ENCODE data around the gene TJP3.

Gene TJP3, protein sequence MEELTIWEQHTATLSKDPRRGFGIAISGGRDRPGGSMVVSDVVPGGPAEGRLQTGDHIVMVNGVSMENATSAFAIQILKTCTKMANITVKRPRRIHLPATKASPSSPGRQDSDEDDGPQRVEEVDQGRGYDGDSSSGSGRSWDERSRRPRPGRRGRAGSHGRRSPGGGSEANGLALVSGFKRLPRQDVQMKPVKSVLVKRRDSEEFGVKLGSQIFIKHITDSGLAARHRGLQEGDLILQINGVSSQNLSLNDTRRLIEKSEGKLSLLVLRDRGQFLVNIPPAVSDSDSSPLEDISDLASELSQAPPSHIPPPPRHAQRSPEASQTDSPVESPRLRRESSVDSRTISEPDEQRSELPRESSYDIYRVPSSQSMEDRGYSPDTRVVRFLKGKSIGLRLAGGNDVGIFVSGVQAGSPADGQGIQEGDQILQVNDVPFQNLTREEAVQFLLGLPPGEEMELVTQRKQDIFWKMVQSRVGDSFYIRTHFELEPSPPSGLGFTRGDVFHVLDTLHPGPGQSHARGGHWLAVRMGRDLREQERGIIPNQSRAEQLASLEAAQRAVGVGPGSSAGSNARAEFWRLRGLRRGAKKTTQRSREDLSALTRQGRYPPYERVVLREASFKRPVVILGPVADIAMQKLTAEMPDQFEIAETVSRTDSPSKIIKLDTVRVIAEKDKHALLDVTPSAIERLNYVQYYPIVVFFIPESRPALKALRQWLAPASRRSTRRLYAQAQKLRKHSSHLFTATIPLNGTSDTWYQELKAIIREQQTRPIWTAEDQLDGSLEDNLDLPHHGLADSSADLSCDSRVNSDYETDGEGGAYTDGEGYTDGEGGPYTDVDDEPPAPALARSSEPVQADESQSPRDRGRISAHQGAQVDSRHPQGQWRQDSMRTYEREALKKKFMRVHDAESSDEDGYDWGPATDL

DNA sequence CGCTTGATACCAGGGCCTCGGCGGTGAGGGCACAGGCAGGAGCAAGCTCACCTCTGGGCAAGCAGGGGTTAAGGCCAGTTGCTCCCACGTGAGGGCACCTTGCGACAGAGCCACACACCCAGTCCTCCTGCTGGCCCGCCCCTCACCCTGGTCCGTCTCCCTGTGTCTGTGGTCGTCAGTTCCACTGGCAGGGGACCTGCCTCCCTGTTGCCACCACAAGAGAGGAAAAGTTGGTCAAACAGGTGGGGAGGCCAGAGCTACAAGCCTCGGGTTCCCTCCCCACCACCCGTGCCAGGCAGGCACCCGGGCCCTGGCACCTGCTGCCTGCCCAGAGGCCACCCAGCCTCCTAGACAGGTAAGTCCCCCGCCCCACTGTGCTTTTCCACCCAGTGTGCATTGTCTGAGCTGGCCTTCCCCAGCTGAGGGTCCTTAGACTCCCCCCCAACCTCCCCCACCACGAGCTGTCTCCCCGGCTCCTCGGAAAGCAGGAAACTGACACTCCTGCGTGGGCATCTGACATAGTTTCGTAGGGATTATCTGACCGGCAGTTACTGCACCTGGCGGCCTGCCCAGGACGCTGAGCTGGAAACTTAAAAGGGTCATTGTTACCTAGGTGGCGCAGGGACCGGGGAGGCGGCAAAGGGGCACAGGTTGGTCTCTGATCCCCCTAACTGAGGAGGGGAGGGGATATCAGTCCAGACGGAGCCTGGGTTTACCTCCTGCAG, at the start of gene TJP3:
Gene TJP3, plus strand, starts transcription at position 178 of the 725 bp plus-strand sequence. CDS start 20,049 bp downstream, outside the sequence.
- DNase-seq (ENCODE audit: low read depth, low spot score) = no peak
- H3K4me3 ChIP-seq = no peak within 1 kb of the TSS
- no peak within 1 kb of the TSS for H3K9ac ChIP-seq (ENCODE audit: insufficient read length)

DNA sequence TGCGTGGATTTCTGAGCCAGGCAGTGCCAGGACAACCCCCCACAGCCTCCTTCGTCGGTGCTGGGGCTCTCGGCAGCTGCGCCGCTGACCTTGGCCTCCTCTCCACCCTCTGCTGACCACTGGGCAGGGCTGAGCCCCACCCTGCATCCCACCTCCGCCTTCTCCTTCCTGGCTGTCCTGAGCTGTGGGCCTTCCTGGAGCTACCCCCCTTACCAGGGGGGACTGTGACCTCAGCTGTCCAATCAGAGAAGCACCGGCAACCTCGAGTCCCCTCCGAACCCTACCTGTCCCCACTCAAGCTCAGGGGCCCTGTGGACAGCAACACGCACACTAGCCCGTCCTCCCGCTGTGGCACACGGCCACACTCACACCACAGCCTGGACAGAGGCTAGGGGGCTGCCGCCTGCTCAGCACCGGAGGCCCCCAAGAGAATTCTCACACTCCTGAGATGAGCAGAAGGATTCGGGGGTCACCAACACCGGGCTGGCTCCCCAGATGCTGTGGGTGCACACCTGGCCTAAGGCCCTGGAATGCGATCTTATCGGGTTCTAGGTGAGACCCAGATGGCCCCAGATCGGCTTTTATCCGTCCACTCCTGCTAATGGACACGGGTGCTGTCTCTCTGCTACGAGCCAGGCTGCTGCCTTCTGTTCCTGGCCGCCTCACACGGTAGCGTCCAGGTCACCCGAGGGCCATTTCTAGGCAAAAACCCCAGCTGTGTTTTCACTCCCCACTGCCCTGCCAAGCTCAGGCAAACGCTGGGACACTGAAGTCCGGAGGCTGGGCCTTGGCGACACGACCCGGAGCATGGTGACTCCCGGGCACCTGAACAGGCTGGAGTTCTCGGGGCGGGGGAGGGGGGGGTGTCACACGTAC, 49.1 kb upstream of the TJP3 start:
- H3K27ac ChIP-seq = no peak overlapping the region

More for the DNA sequence above, at the start of gene TJP3:
- H3K27ac ChIP-seq = no peak within 1 kb of the TSS
- H3K9me3 ChIP-seq (ENCODE audit: low read depth, low read length) = no peaks in the 10 kb centered on the region
- no peaks in the 10 kb centered on the region for H3K36me3 ChIP-seq (ENCODE audit: insufficient read depth, low read length)
- TF ChIP-seq FOXP2 (optimal IDR thresholded peaks at IDR 0.05; ENCODE audit: control extremely low read depth, extremely low read length, insufficient read depth) (no peak), EZH2 (IDR thresholded peaks at IDR 0.05) (no peak), POLR2AphosphoS5 (IDR thresholded peaks at IDR 0.05; ENCODE audit: borderline replicate concordance, low read depth, low read length) (no peak)

DNA sequence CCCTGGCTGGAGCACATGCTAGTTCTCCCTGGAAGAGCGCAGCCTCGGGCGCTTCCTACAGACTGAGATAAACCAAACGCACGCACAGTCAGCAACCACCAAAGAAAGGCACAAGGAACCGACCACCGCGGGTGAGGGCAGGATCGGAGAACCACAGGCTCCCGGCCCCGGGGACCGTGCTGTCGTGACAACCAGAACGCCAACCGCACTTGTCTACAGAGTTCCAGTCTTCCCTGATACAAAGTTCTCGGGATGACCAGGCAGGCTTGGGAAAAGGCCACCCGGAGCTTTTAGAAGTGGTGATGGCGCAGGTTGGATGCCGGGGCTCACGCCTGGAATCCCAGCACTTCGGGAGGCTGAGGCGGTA, 48.5 kb upstream of the TJP3 start:
- H3K9me3 ChIP-seq (ENCODE audit: low read depth, low read length) = no peaks in the 10 kb centered on the region
- H3K27ac ChIP-seq = no peak overlapping the region
- H3K9ac ChIP-seq (ENCODE audit: insufficient read length) = no peak overlapping the region
- H3K4me3 ChIP-seq = no peak overlapping the region
- no peak for TF ChIP-seq FOXP2 (optimal IDR thresholded peaks at IDR 0.05; ENCODE audit: control extremely low read depth, extremely low read length, insufficient read depth)
- H3K36me3 ChIP-seq (ENCODE audit: insufficient read depth, low read length) = no peaks in the 10 kb centered on the region
- DNase-seq (ENCODE audit: low read depth, low spot score) = no peak

More for the DNA sequence above, 49.1 kb upstream of the TJP3 start:
- TF ChIP-seq EZH2 (IDR thresholded peaks at IDR 0.05) = no peak
- TF ChIP-seq POLR2AphosphoS5 (IDR thresholded peaks at IDR 0.05; ENCODE audit: borderline replicate concordance, low read depth, low read length) = no peak
- no peak for TF ChIP-seq FOXP2 (optimal IDR thresholded peaks at IDR 0.05; ENCODE audit: control extremely low read depth, extremely low read length, insufficient read depth)
- no peak for DNase-seq (ENCODE audit: low read depth, low spot score)
- H3K4me3 ChIP-seq = no peak overlapping the region
- H3K9me3 ChIP-seq (ENCODE audit: low read depth, low read length) = no peaks in the 10 kb centered on the region
- no peaks in the 10 kb centered on the region for H3K36me3 ChIP-seq (ENCODE audit: insufficient read depth, low read length)
- no peak overlapping the region for H3K9ac ChIP-seq (ENCODE audit: insufficient read length)

DNA sequence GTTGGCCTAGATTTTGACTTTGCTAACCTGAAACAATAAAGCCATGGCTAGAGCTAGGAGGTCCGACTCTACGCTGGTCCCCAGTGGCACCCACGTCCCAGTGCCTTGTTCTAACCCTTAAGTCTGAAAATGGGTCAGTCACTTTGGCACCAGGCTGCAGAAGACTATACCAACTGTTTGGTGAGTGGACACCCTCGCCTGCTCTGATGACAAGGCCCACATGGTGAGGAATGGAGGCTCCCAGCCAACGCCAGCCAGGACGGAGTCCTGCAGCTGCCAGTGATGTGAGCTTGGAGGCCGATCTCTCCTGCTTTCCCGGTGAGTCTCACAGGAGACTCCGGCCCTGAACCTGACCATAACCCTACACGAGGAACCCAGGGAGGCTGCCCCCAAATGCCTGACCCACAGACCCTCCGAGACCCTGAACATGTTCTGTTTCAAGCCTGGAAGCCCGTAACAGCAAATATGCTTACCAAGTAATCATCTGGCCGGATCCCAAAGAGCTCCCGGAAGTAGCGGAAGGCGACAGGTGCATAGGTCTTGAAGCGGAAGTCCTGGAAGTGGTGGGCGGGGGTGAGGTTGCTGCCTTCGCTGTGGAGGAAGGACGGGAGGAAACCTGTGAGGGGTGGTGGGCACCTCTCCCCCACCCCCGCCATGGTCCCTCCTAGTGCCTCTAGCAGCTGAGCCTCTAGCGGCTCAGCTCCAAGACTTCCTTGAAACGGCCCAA, 47.5 kb upstream of the TJP3 start:
- no peak for DNase-seq (ENCODE audit: low read depth, low spot score)
- Histone ChIP-seq H3K9me3 (ENCODE audit: low read depth, low read length) (no peaks in the 10 kb centered on the region), H3K4me3 (no peak overlapping the region), H3K27ac (no peak overlapping the region), H3K9ac (ENCODE audit: insufficient read length) (no peak overlapping the region), H3K36me3 (ENCODE audit: insufficient read depth, low read length) (no peaks in the 10 kb centered on the region)
- TF ChIP-seq EZH2 (IDR thresholded peaks at IDR 0.05) = no peak
- no peak for TF ChIP-seq FOXP2 (optimal IDR thresholded peaks at IDR 0.05; ENCODE audit: control extremely low read depth, extremely low read length, insufficient read depth)
- TF ChIP-seq POLR2AphosphoS5 (IDR thresholded peaks at IDR 0.05; ENCODE audit: borderline replicate concordance, low read depth, low read length) = no peak

DNA sequence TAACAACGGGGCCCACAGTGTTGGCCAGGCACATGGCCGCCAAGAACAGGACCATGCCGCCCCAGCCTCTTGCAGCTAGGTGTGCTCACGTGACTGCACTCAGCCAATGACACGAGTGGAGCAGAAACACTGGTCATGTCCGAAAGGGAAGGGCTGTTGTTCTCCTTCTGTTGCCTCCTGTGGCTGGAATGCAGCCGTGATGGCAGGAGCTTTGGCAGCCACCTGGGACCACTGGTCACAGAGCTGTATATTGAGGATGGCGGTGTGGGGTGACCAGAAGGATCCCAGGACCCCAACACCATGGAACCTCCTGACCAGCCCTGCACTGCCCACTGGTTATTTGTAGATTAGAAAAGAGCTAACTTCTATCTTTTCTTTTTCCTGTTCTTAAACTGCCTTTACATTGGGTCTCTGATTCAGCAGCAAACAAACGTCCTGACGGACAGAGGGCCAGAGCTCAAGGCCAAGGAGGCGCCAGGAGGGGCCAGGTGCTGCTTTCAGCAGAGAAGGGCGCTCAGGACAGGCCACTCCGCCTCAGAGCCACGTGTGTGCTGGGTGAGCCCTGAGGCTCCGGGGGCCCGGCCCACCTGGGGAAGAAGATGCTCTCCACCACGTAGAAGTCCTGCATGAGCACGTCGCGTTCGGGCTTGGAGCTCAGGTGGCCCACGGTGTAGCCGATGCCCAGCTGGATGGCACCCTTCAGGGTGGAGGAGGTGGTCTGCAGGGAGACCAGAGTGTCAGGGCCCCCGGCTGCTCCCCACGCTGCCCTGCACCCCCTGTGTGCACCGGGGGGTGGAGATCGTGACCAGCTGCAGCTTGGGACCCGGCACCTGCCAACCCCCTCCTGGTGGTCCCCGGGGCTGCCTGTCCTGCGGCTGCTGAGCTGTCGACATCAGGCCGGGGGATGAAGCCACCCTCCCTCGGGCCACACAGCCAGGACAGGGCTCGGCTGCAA, 46.6 kb upstream of the TJP3 start:
- H3K36me3 ChIP-seq (ENCODE audit: insufficient read depth, low read length) = no peaks in the 10 kb centered on the region
- no peak overlapping the region for H3K27ac ChIP-seq
- no peak for DNase-seq (ENCODE audit: low read depth, low spot score)
- H3K4me3 ChIP-seq = no peak overlapping the region
- TF ChIP-seq EZH2 (IDR thresholded peaks at IDR 0.05) = no peak
- no peaks in the 10 kb centered on the region for H3K9me3 ChIP-seq (ENCODE audit: low read depth, low read length)
- H3K9ac ChIP-seq (ENCODE audit: insufficient read length) = no peak overlapping the region

DNA sequence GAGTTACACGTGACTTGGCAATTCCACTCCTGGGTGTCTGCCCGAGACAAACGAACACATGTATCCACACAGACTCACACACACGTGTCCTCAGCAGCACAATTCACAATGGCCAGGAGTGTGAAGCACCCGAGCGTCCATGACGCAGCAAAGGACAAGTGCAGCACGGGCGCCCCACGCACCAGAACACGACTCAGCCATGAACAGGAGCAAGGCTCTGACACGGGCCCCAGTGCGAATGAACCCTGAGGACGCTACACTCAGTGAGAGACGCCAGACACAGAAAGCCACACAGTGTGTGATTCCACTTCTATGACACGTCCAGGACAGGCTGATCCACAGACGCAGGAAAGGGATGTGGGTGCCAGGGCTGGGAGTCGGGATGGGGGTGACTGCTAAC, 44.3 kb upstream of the TJP3 start:
- no peak for DNase-seq (ENCODE audit: low read depth, low spot score)
- no peaks in the 10 kb centered on the region for H3K9me3 ChIP-seq (ENCODE audit: low read depth, low read length)
- H3K9ac ChIP-seq (ENCODE audit: insufficient read length) = no peak overlapping the region
- TF ChIP-seq FOXP2 (optimal IDR thresholded peaks at IDR 0.05; ENCODE audit: control extremely low read depth, extremely low read length, insufficient read depth) (no peak), POLR2AphosphoS5 (IDR thresholded peaks at IDR 0.05; ENCODE audit: borderline replicate concordance, low read depth, low read length) (no peak), EZH2 (IDR thresholded peaks at IDR 0.05) (no peak)
- no peak overlapping the region for H3K27ac ChIP-seq
- no peak overlapping the region for H3K4me3 ChIP-seq
- H3K36me3 ChIP-seq (ENCODE audit: insufficient read depth, low read length) = no peaks in the 10 kb centered on the region

Data from SK-N-MC (cell line).